ENCODE measurements around the gene PROSER2.

PROSER2 gene

GRCh38 chr10:11913079-11913641 lies 90.0 kb downstream of the PROSER2 start:
- no peak for DNase-seq

DNA sequence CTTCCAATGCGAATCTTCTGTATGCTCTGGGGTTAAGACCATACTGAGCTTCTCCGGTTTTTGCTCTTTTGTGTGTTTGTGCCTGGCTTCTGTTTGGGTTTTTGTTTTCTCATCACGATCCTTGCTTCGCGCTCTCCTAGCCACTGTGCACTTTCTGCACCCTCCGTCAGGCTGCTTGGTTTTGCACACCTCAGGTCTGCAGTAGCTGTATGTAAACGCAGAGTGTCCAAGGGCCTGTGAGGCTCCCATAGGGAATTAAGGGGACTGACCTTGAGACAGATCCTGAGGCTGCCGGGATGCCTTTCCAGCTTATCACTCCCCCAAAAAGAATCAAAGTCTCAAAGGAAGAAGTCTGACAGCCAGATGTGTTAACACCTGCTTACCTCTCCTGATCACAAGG lies 95.2 kb downstream of the PROSER2 start:
- DNase-seq: no peak

DNA sequence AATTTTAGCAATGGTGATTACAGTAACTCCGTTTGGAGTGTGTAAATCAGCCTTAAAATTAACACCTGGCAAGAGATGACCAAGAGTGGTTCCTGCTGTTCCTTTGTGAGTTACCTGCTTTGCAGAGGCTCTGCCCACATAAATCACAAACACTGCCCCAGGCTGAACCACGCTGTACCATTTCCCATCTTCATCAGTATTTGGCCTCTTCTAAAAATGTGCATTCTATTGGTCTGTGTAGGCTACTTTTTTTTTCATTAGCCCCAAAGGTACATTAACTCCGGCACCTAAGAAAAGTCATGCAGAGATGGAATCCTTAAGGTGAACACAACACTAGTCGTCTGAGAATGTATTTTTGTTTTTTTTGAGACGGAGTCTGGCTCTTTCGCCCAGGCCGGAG lies 96.1 kb downstream of the PROSER2 start:
- no peak for DNase-seq

Data from CD4-positive, alpha-beta T cell treated with Interleukin-6 for 4 hours (primary cell).